Neural progenitor cell (in vitro differentiated cells): ENCODE measurements around the gene SLC47A1. TPM values are rescaled to one million over a fixed set of nuclear protein-coding genes. Genes with fewer than 3 reads are reported as not detected.

Experiments used
- DNase-seq: peaks from one replicate; pipeline ENCODE4 v3.0.0-alpha.2; 2016; ENCODE audit warnings: low spot score
- H2AFZ ChIP-seq: fragments of 200-600 bp; sonication (generic); replicated peaks from 2 replicates; pipeline ENCODE4 v1.6.1; 2016; ENCODE audit warnings: antibody characterized with exemption
- H3F3A ChIP-seq: fragments of 200-600 bp; sonication (generic); 2 replicates; pipeline ENCODE4 v1.6.1; 2016; ENCODE audit warnings: antibody characterized with exemption, low read depth
- H3K27ac ChIP-seq: fragments of 200-600 bp; sonication (generic); 2 replicates; pipeline ENCODE4 v1.5.1; 2016; ENCODE audit warnings: mild to moderate bottlenecking
- H3K27me3 ChIP-seq: fragments of 200-600 bp; sonication (generic); 2 replicates; pipeline ENCODE4 v1.6.1; 2016; ENCODE audit warnings: mild to moderate bottlenecking, moderate library complexity
- H3K36me3 ChIP-seq: fragments of 200-600 bp; sonication (generic); 2 replicates; pipeline ENCODE4 v1.5.1; 2016
- H3K4me1 ChIP-seq: fragments of 200-600 bp; sonication (generic); 2 replicates; pipeline ENCODE4 v1.6.1; 2016; ENCODE audit warnings: mixed run types
- H3K4me2 ChIP-seq: fragments of 200-600 bp; sonication (generic); 2 replicates; pipeline ENCODE4 v1.6.1; 2016
- H3K4me3 ChIP-seq: fragments of 200-600 bp; sonication (generic); 2 replicates; pipeline ENCODE4 v1.5.1; 2016
- H3K79me2 ChIP-seq: fragments of 200-600 bp; sonication (generic); 2 replicates; pipeline ENCODE4 v1.6.1; 2016; ENCODE audit warnings: low read depth
- H3K9ac ChIP-seq: fragments of 200-600 bp; sonication (generic); 2 replicates; pipeline ENCODE4 v1.6.1; 2016
- H3K9me3 ChIP-seq: fragments of 200-600 bp; sonication (generic); 2 replicates; pipeline ENCODE4 v1.5.1; 2016; ENCODE audit warnings: low read depth
- H4K20me1 ChIP-seq: fragments of 200-600 bp; sonication (generic); 2 replicates; pipeline ENCODE4 v1.6.1; 2016; ENCODE audit warnings: low read depth
- H3K27ac Mint-ChIP-seq: 3 replicates; pipeline ENCODE4 v1.8.0; 2021; ENCODE audit warnings: mixed read lengths
- H3K27me3 Mint-ChIP-seq: 2 replicates; pipeline ENCODE4 v1.8.0; 2022; ENCODE audit warnings: low read depth, mild to moderate bottlenecking, inconsistent platforms, moderate library complexity, mixed read lengths; ENCODE audit not compliant: insufficient read depth
- H3K36me3 Mint-ChIP-seq: 3 replicates; pipeline ENCODE4 v1.8.0; 2021; ENCODE audit warnings: mixed read lengths
- H3K4me1 Mint-ChIP-seq: 3 replicates; pipeline ENCODE4 v1.8.0; 2021; ENCODE audit warnings: mixed read lengths
- H3K4me3 Mint-ChIP-seq: 3 replicates; pipeline ENCODE4 v1.8.0; 2021; ENCODE audit warnings: mild to moderate bottlenecking, moderate library complexity, mixed read lengths
- H3K9me3 Mint-ChIP-seq: 3 replicates; pipeline ENCODE4 v1.8.0; 2020; ENCODE audit warnings: mixed read lengths
- CTCF ChIP-seq: fragments of 200-600 bp; sonication (generic); IDR thresholded peaks from 2 replicates; pipeline ENCODE4 v1.5.1; 2017; ENCODE audit warnings: antibody characterized with exemption, mild to moderate bottlenecking
- EZH2 ChIP-seq: fragments of 200-600 bp; sonication (generic); IDR thresholded peaks from 2 replicates; pipeline ENCODE4 v1.6.1; 2017; ENCODE audit warnings: antibody characterized with exemption, mild to moderate bottlenecking, moderate library complexity
- EZH2phosphoT487 ChIP-seq: fragments of 200-600 bp; sonication (generic); IDR thresholded peaks from 2 replicates; pipeline ENCODE4 v1.6.1; 2017; ENCODE audit warnings: antibody characterized with exemption
- total RNA-seq: library from RNA; depleted of rRNA; stranded (reverse); fragments of >200 nt; gene quantifications from 2 replicates; pipeline ENCODE4 v1.2.3, GENCODE V29; 2015; ENCODE audit warnings: low replicate concordance

SLC47A1 gene
- total RNA-seq, 1 donor from 2014 or later: 2.1 TPM

GRCh38 chr17:19574956-19575355, 41.3 kb downstream of the SLC47A1 start:
- no peak for DNase-seq
- peaks cover 11% of the 10 kb centered on the region for H3K27me3 ChIP-seq
- no peak overlapping the region for H3K9ac ChIP-seq
- H3K79me2 ChIP-seq: no peaks in the 10 kb centered on the region
- H3K4me2 ChIP-seq: no peak overlapping the region
- TF ChIP-seq CTCF (no peak), EZH2 (no peak), EZH2phosphoT487 (no peak)
- H3F3A ChIP-seq: no peaks in the 10 kb centered on the region
- H3K27ac ChIP-seq: no peak overlapping the region
- H3K4me3 ChIP-seq: no peak overlapping the region
- Mint-ChIP-seq H3K36me3 (no peaks in the 10 kb centered on the region), H3K27me3 (peaks cover 6% of the 10 kb centered on the region), H3K9me3 (no peaks in the 10 kb centered on the region), H3K27ac (peak overlapping the region; percentile 72), H3K4me1 (peaks cover 7% of the 10 kb centered on the region), H3K4me3 (no peak overlapping the region)
- no peak overlapping the region for H2AFZ ChIP-seq
- no peaks in the 10 kb centered on the region for H4K20me1 ChIP-seq
- H3K36me3 ChIP-seq: no peaks in the 10 kb centered on the region
- H3K4me1 ChIP-seq: no peaks in the 10 kb centered on the region
- H3K9me3 ChIP-seq: no peaks in the 10 kb centered on the region

- H3K4me2 ChIP-seq: no peak overlapping the region
- H3K36me3 ChIP-seq: no peaks in the 10 kb centered on the region
- DNase-seq: peak; percentile 9
- no peaks in the 10 kb centered on the region for H3K79me2 ChIP-seq
- Mint-ChIP-seq H3K27ac (no peak overlapping the region), H3K9me3 (no peaks in the 10 kb centered on the region), H3K36me3 (no peaks in the 10 kb centered on the region), H3K27me3 (peaks cover 15% of the 10 kb centered on the region), H3K4me3 (peak overlapping the region; percentile 33), H3K4me1 (peaks cover 6% of the 10 kb centered on the region)
- no peaks in the 10 kb centered on the region for H3K4me1 ChIP-seq
- no peaks in the 10 kb centered on the region for H4K20me1 ChIP-seq
- H3K4me3 ChIP-seq: no peak overlapping the region
- H3K9me3 ChIP-seq: no peaks in the 10 kb centered on the region
- H3K27me3 ChIP-seq: peaks cover 19% of the 10 kb centered on the region
- H3K27ac ChIP-seq: no peak overlapping the region
- H3F3A ChIP-seq: no peaks in the 10 kb centered on the region
- TF ChIP-seq EZH2phosphoT487 (no peak), CTCF (no peak), EZH2 (no peak)
- no peak overlapping the region for H3K9ac ChIP-seq
- H2AFZ ChIP-seq: no peak overlapping the region
Measured at GRCh38 chr17:19578545-19578944, 44.9 kb downstream of the SLC47A1 start.

- H3K9ac ChIP-seq: no peak overlapping the region
- no peak for TF ChIP-seq EZH2phosphoT487
- TF ChIP-seq CTCF: no peak
- TF ChIP-seq EZH2: no peak
- Mint-ChIP-seq H3K9me3 (no peaks in the 10 kb centered on the region), H3K4me3 (peak overlapping the region; percentile 77), H3K27me3 (peaks cover 15% of the 10 kb centered on the region), H3K27ac (no peak overlapping the region), H3K4me1 (peaks cover 6% of the 10 kb centered on the region), H3K36me3 (no peaks in the 10 kb centered on the region)
- peak overlapping the region; percentile 37 for H3K4me3 ChIP-seq
- H3K4me1 ChIP-seq: no peaks in the 10 kb centered on the region
- no peaks in the 10 kb centered on the region for H4K20me1 ChIP-seq
- peak overlapping the region; percentile 47 for H3K4me2 ChIP-seq
- no peaks in the 10 kb centered on the region for H3F3A ChIP-seq
- H3K27ac ChIP-seq: no peak overlapping the region
- DNase-seq: no peak
- no peaks in the 10 kb centered on the region for H3K9me3 ChIP-seq
- H3K27me3 ChIP-seq: peaks cover 19% of the 10 kb centered on the region
- H3K36me3 ChIP-seq: no peaks in the 10 kb centered on the region
- peak overlapping the region; percentile 50 for H2AFZ ChIP-seq
- H3K79me2 ChIP-seq: no peaks in the 10 kb centered on the region
Measured at GRCh38 chr17:19579192-19579761, 45.6 kb downstream of the SLC47A1 start.
